ENCODE measurements around the gene SIPA1.

DNA sequence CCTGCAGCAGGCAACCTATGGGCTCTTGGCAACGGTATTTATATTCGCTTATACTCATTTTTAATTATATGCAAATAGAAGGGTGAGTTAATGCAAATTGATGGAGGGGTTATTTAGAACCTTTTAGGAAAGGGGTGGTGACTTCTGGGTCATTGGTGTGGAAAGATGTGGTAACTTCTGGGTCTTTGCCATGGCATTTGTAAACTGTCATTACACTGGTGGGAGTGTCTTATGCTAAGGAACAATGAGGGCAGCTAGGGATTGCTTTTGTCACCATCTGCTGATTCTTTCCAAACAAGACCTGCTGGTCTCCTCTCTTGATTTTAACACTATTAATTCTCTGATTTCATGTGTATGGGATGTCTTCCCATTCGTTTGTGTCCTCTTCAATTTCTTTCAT is 62.5 kb downstream of the SIPA1 start:
- TF ChIP-seq, protein P1, sequence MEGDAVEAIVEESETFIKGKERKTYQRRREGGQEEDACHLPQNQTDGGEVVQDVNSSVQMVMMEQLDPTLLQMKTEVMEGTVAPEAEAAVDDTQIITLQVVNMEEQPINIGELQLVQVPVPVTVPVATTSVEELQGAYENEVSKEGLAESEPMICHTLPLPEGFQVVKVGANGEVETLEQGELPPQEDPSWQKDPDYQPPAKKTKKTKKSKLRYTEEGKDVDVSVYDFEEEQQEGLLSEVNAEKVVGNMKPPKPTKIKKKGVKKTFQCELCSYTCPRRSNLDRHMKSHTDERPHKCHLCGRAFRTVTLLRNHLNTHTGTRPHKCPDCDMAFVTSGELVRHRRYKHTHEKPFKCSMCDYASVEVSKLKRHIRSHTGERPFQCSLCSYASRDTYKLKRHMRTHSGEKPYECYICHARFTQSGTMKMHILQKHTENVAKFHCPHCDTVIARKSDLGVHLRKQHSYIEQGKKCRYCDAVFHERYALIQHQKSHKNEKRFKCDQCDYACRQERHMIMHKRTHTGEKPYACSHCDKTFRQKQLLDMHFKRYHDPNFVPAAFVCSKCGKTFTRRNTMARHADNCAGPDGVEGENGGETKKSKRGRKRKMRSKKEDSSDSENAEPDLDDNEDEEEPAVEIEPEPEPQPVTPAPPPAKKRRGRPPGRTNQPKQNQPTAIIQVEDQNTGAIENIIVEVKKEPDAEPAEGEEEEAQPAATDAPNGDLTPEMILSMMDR (conservative IDR thresholded peaks at IDR 0.05; ENCODE audit: low read length) = no peak
- TF ChIP-seq EZH2phosphoT487 (IDR thresholded peaks at IDR 0.05; ENCODE audit: borderline replicate concordance, low read depth, low read length) = no peak
